ENCODE results near the gene PATL1. TPM values are rescaled to one million over a fixed set of nuclear protein-coding genes. Genes with fewer than 3 reads are reported as not detected.
"Not testable (repeated sequence)": the region's sequence is repeated elsewhere in the genome, so short reads cannot be mapped to it uniquely, and the experiment has no call there.

The PATL1 gene
- total RNA-seq, 2 donors from 2014 or later: 43.3 to 47.3 TPM

DNA sequence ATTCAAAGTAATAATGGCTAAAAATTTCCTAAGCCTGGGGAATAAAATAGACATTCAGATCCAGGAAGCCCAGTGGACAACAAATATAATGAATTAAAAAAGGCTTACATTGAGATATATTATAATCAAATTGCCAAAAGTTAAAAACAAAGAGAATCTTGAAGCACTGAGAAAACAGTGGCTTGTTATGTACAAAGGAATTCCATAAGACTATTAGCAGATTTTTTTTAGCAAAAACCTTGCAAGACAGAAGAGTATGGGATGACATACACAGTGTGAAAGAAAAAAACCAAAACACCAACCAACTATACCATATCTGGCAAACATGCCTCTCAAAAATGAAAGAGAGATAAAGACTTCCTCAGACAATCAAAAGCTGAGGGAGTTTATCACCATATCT, 24.1 kb upstream of the PATL1 start:
- Histone ChIP-seq H3K27me3 (no peaks in the 10 kb centered on the region), H3K9me3 (no peaks in the 10 kb centered on the region), H3K4me1 (no peaks in the 10 kb centered on the region), H3K9ac (ENCODE audit: low read depth in 2 of 2, low read length in 2 of 2) (no peak overlapping the region), H3K36me3 (no peaks in the 10 kb centered on the region), H3K27ac (no peak overlapping the region), H3K4me3 (no peak overlapping the region)
- DNase-seq: no peak
- intact Hi-C loops (cut with DNase I): no loop called here
- TF ChIP-seq, protein P1, sequence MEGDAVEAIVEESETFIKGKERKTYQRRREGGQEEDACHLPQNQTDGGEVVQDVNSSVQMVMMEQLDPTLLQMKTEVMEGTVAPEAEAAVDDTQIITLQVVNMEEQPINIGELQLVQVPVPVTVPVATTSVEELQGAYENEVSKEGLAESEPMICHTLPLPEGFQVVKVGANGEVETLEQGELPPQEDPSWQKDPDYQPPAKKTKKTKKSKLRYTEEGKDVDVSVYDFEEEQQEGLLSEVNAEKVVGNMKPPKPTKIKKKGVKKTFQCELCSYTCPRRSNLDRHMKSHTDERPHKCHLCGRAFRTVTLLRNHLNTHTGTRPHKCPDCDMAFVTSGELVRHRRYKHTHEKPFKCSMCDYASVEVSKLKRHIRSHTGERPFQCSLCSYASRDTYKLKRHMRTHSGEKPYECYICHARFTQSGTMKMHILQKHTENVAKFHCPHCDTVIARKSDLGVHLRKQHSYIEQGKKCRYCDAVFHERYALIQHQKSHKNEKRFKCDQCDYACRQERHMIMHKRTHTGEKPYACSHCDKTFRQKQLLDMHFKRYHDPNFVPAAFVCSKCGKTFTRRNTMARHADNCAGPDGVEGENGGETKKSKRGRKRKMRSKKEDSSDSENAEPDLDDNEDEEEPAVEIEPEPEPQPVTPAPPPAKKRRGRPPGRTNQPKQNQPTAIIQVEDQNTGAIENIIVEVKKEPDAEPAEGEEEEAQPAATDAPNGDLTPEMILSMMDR (IDR thresholded peaks at IDR 0.05): no peak

- Histone ChIP-seq H3K36me3 (no peaks in the 10 kb centered on the region), H3K9me3 (no peaks in the 10 kb centered on the region), H3K4me3 (no peak overlapping the region), H3K4me1 (no peaks in the 10 kb centered on the region), H3K9ac (ENCODE audit: low read depth in 2 of 2, low read length in 2 of 2) (no peak overlapping the region), H3K27ac (no peak overlapping the region), H3K27me3 (no peaks in the 10 kb centered on the region)
- no peak for DNase-seq
- intact Hi-C loops (cut with DNase I): no loop called here
- TF ChIP-seq, protein P1 (IDR thresholded peaks at IDR 0.05): no peak
These were observed 22.3 kb upstream of the PATL1 start for GRCh38 chr11:59691156-59691555.

DNA sequence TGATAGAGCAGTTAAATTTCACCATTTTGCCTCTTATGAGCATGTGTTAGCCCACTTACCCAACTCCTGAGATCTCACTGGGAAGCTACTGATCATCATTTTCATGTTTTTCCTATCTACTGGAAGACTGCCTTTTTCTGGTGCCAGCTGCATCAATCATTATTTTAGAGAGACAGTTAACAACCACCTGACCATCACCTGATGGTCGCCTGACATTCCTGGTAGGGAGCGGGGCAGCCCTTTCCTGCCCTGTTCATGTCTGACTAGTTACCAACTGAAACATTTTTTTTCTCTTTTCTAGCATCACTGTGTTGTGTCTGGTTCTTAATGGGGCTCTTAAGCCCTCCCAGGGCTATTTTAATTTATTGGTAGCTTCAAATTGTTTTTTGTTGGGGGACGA, 20.2 kb upstream of the PATL1 start:
- Histone ChIP-seq H3K4me3 (no peak overlapping the region), H3K36me3 (no peaks in the 10 kb centered on the region), H3K9ac (ENCODE audit: low read depth in 2 of 2, low read length in 2 of 2) (no peak overlapping the region), H3K27ac (no peak overlapping the region), H3K9me3 (no peaks in the 10 kb centered on the region), H3K27me3 (no peaks in the 10 kb centered on the region), H3K4me1 (no peaks in the 10 kb centered on the region)
- intact Hi-C loops (cut with DNase I): no loop called here
- no peak for DNase-seq
- TF ChIP-seq, protein P1 (IDR thresholded peaks at IDR 0.05): no peak

DNA sequence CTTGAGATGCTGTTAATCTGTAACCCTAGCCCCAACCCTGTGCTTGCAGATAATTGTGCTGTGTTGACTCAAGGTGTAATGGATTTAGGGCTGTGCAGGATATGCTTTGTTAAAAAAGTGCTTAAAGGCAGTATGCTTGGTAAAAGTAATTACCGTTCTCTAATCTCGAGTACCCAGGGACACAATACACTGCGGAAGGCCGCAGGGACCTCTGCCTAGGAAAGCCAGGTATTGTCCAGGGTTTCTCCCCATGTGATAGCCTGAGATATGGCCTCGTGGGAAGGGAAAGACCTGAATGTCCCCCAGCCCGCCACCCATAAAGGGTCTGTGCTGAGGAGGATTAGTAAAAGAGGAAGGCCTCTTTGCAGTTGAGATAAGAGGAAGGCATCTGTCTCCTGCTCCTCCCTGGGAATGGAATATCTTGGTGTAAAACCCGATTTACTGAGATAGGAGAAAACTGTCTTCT, 12.5 kb upstream of the PATL1 start:
- H3K9me3 ChIP-seq; H3K4me3 ChIP-seq; H3K36me3 ChIP-seq; intact Hi-C loops (cut with DNase I); H3K27me3 ChIP-seq; H3K4me1 ChIP-seq: not testable (repeated sequence)
- peak; percentile 29 for DNase-seq
- H3K9ac ChIP-seq (ENCODE audit: low read depth in 2 of 2, low read length in 2 of 2): peak overlapping the region in 1 of 2 donors; percentile 12
- H3K27ac ChIP-seq: peak overlapping the region; percentile 25

GRCh38 chr11:59680287-59681154, 11.7 kb upstream of the PATL1 start:
- H3K4me1 ChIP-seq: no peaks in the 10 kb centered on the region
- DNase-seq: peak; percentile 82
- H3K27me3 ChIP-seq: no peaks in the 10 kb centered on the region
- no peaks in the 10 kb centered on the region for H3K36me3 ChIP-seq
- H3K9me3 ChIP-seq: no peaks in the 10 kb centered on the region
- no peak overlapping the region for H3K4me3 ChIP-seq
- intact Hi-C loops (cut with DNase I): no loop called here
- peak overlapping the region; percentile 25 for H3K27ac ChIP-seq
- TF ChIP-seq, protein P1 (IDR thresholded peaks at IDR 0.05): peak; percentile 63
- H3K9ac ChIP-seq (ENCODE audit: low read depth in 2 of 2, low read length in 2 of 2): peak overlapping the region in 1 of 2 donors; percentile 15

- TF ChIP-seq, protein P1 (IDR thresholded peaks at IDR 0.05): no peak
- no peak for DNase-seq
- Histone ChIP-seq H3K27ac (no peak overlapping the region), H3K36me3 (no peaks in the 10 kb centered on the region), H3K27me3 (no peaks in the 10 kb centered on the region), H3K4me1 (no peaks in the 10 kb centered on the region), H3K4me3 (no peak overlapping the region), H3K9me3 (no peaks in the 10 kb centered on the region), H3K9ac (ENCODE audit: low read depth in 2 of 2, low read length in 2 of 2) (no peak overlapping the region)
- intact Hi-C loops (cut with DNase I): loop anchor here (5.0 to 10.0 kb wide), 2 partner anchors 125 to 142 kb away; no protein-coding TSS in a partner anchor
These were observed 10.5 kb upstream of the PATL1 start for GRCh38 chr11:59679347-59679746.

Measured in colonic mucosa (tissue), 4 donors.